ENCODE measurements around the gene LALBA. TPM values are rescaled to one million over a fixed set of nuclear protein-coding genes. Genes with fewer than 3 reads are reported as not detected.
"Not testable (repeated sequence)": the region's sequence is repeated elsewhere in the genome, so short reads cannot be mapped to it uniquely, and the experiment has no call there.

LALBA gene
- polyA plus RNA-seq, 4 donors = not detected

DNA sequence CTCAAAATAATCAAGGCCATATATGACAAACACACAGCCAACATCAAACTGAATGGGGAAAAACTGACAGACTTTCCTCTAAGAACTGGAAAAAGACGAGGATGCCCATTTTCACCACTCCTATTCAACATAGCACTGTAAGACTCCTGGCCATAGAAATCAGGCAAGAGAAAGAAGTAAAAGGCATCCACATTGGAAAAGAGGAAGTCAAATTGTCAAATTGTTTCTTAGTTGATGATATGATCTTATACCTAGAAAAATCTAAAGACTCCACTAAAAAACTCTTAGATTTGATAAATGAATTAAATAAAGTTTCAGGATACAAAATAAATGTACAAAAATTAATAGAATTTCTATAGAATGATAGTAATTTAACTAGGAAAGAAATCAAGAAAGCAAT lies 33.2 kb downstream of the LALBA start:
- DNase-seq (ENCODE audit: low read depth in 4 of 4, low spot score in 3 of 4) = no peak

DNA sequence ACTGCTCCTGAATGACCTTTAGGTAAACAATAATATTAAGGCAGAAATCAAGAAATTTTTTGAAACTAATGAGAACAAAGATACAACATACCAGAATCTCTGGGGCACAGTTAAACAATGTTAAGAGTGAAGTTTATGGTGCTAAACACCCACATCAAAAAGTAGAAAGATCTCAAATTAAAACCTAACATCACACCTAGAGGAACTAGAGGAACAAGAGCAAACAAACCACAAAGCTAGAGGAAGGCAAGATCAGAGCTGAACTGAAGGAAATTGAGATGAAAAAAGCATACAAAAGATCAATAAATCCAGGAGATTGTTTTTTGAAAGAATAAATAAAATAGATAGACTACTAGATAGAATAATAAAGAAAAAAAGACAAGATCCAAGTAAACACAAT lies 37.2 kb downstream of the LALBA start:
- no peak for DNase-seq (ENCODE audit: low read depth in 4 of 4, low spot score in 3 of 4)

DNA sequence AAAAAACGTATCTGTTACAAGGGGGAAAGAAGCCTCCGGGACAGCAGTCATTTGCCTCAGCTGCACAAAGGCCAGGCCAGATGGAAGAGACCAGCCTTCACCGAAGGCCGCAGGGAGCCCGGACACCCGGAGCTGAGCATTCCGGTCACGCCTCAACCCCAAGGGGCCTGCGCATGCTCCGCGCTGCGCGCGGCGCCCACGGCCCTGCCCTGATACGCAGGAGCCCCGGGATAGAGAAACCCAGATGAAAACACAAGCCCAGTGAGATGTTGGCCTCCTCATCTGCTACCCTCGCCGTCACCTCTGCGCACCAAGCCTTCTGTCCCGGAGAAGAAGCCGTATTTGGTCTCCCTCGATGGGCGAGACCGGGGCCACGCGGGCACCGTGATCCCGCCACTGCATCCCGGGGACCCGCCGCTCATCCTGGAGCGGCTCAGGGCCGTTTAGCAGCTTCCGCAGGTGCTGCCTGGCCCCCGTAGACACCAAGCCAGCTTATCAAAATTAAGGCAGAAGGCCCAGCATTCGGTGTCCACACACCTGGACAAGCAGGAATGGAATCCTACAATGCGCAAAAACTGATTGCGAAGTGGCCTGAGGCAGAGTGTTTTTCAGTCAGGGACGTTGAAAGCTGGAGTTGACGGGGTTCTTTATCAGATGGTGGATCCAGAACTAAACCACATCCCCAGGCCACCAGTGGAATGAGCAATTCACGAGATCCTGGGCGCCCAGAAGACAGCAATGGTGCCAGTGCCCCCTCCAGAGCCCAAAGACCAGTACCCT lies 41.8 kb downstream of the LALBA start:
- DNase-seq (ENCODE audit: low read depth in 4 of 4, low spot score in 3 of 4) = no peak

DNA sequence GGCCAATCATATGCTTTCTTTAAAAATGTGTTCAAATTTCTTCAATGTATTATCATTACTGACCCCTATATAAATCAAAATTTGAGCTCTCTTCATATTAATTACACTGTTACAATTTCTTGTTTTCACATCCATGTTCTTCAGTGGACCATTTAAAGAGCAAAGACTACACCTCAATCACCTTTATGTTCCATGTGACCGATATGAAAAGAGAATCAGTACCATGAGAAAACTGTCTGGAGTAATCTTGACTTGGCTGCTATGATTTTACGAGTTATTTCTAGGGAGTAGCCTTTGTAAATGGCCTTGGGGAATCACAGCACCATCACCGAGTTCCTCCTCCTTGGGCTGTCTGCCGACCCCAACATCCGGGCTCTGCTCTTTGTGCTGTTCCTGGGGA lies 44.5 kb downstream of the LALBA start, which contains the start of gene OR8S1:
TSS of gene OR8S1 (plus strand) at position 301 of the 400 bp plus-strand sequence. CDS start at position 301, 0 bp downstream.
- no peak for DNase-seq (ENCODE audit: low read depth in 4 of 4, low spot score in 3 of 4)

DNA sequence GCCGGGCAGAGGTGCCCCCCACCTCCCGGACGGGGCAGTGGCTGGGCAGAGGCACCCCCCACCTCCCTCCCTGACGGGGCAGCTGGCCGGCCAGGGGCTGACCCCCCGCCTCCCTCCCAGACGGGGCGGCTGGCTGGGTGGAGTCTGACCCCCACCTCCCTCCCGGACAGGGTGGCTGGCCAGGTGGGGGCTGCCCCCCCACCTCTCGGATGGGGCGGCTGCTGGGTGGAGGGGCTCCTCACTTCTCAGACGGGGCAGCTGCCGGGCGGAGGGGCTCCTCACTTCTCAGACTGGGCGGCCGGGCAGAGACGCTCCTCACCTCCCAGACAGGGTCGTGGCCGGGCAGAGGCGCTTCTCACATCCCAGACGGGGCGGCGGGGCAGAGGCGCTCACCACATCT lies 49.5 kb downstream of the LALBA start:
- not testable (repeated sequence) for DNase-seq (ENCODE audit: low read depth in 4 of 4, low spot score in 3 of 4)

Other genes with a start within 250 kb of the LALBA start
- 10 to 100 TPM; 21.8 to 26.5 (median 24.1) TPM for gene ZNF641, start 219.1 kb downstream of the LALBA start, polyA plus RNA-seq (ENCODE audit: insufficient read length in 4 of 4)
- gene ANP32D, start 97.5 kb downstream of the LALBA start, polyA plus RNA-seq (ENCODE audit: insufficient read length in 4 of 4) = under 1 TPM in 3 of 4 donors, not detected in 1; 0.18 to 0.31 (median 0.20) TPM
- gene C12orf54, start 87.5 kb downstream of the LALBA start, polyA plus RNA-seq (ENCODE audit: insufficient read length in 4 of 4) = under 1 TPM in 3 of 4 donors, not detected in 1; 0.49 to 0.77 (median 0.50) TPM
- not detected for gene OR8S1, start 44.4 kb downstream of the LALBA start, polyA plus RNA-seq (ENCODE audit: insufficient read length in 4 of 4)
- 10 to 100 TPM; 44.9 to 58.1 (median 51.0) TPM for gene KANSL2, start 112.2 kb upstream of the LALBA start, polyA plus RNA-seq (ENCODE audit: insufficient read length in 4 of 4)
- 10 to 100 TPM; 26.1 to 33.4 (median 30.9) TPM for gene CCNT1, start 146.7 kb upstream of the LALBA start, polyA plus RNA-seq (ENCODE audit: insufficient read length in 4 of 4)
- gene ADCY6, start 219.0 kb upstream of the LALBA start, polyA plus RNA-seq (ENCODE audit: insufficient read length in 4 of 4) = 10 to 100 TPM; 82.0 to 98.3 (median 84.1) TPM
- gene CACNB3, start 248.4 kb upstream of the LALBA start, polyA plus RNA-seq (ENCODE audit: insufficient read length in 4 of 4) = 10 to 100 TPM; 47.6 to 55.1 (median 50.7) TPM